MM.1S (cell line): Measurements from ENCODE around the gene KCNN2.

Experiments
- DNase-seq: peaks from one replicate; pipeline ENCODE4 v3.0.0-alpha.2; 2015
- H2AFZ ChIP-seq: fragments of 300-600 bp; sonication (generic); 2 replicates; pipeline ENCODE4 v1.6.0; 2016; ENCODE audit warnings: antibody characterized with exemption, low read length
- H3F3A ChIP-seq: fragments of 300-600 bp; sonication (generic); 2 replicates; pipeline ENCODE4 v1.6.1; 2016; ENCODE audit warnings: mild to moderate bottlenecking, antibody characterized with exemption, low read length, moderate library complexity, mixed read lengths; ENCODE audit not compliant: insufficient read depth
- H3K27ac ChIP-seq: fragments of 300-600 bp; sonication (generic); 2 replicates; pipeline ENCODE4 v1.5.1; 2016; ENCODE audit warnings: mild to moderate bottlenecking, low read length
- H3K27me3 ChIP-seq: fragments of 300-600 bp; sonication (generic); replicated peaks from 2 replicates; pipeline ENCODE4 v1.6.0; 2016; ENCODE audit warnings: low read length; ENCODE audit not compliant: insufficient read depth
- H3K36me3 ChIP-seq: fragments of 300-600 bp; sonication (generic); replicated peaks from 2 replicates; pipeline ENCODE4 v1.6.1; 2016; ENCODE audit warnings: mild to moderate bottlenecking, low read length, mixed read lengths; ENCODE audit not compliant: insufficient read depth
- H3K4me1 ChIP-seq: fragments of 300-600 bp; sonication (generic); 2 replicates; pipeline ENCODE4 v1.6.1; 2016; ENCODE audit warnings: low read length, mixed read lengths
- H3K4me2 ChIP-seq: fragments of 300-600 bp; sonication (generic); 2 replicates; pipeline ENCODE4 v1.6.0; 2016; ENCODE audit warnings: low read depth, low read length
- H3K4me3 ChIP-seq: fragments of 300-600 bp; sonication (generic); 2 replicates; pipeline ENCODE4 v1.5.1; 2016; ENCODE audit warnings: low read length, mixed read lengths
- H3K79me2 ChIP-seq: fragments of 300-600 bp; sonication (generic); 2 replicates; pipeline ENCODE4 v1.6.1; 2016; ENCODE audit warnings: mixed run types, low read length, mixed read lengths
- H3K9ac ChIP-seq: fragments of 300-600 bp; sonication (generic); 2 replicates; pipeline ENCODE4 v1.6.1; 2016; ENCODE audit warnings: low read length, mixed read lengths
- H3K9me2 ChIP-seq: fragments of 300-600 bp; sonication (generic); replicated peaks from 2 replicates; pipeline ENCODE4 v1.6.1; 2016; ENCODE audit warnings: mild to moderate bottlenecking, low read length, mixed read lengths; ENCODE audit not compliant: insufficient read depth
- H3K9me3 ChIP-seq: fragments of 300-600 bp; sonication (generic); replicated peaks from 2 replicates; pipeline ENCODE4 v1.6.1; 2016; ENCODE audit warnings: mild to moderate bottlenecking, low read length, mixed read lengths; ENCODE audit not compliant: insufficient read depth
- H4K20me1 ChIP-seq: fragments of 300-600 bp; sonication (generic); 2 replicates; pipeline ENCODE4 v1.6.1; 2016; ENCODE audit warnings: mild to moderate bottlenecking, low read length, moderate library complexity, mixed read lengths; ENCODE audit not compliant: insufficient read depth
- EZH2 ChIP-seq: fragments of 300-600 bp; sonication (generic); optimal IDR thresholded peaks from 2 replicates; pipeline ENCODE3; 2017; ENCODE audit warnings: low read depth, mild to moderate bottlenecking, antibody characterized with exemption, low read length, mixed read lengths
- EZH2phosphoT487 ChIP-seq: fragments of 300-600 bp; sonication (generic); IDR thresholded peaks from 2 replicates; pipeline ENCODE4 v1.6.1; 2018; ENCODE audit warnings: antibody characterized with exemption, low read length
- TF ChIP-seq, protein P1 (sequence below): fragments of 300-600 bp; sonication (generic); IDR thresholded peaks from 2 replicates; pipeline ENCODE4 v1.5.1; 2016; ENCODE audit warnings: antibody characterized with exemption, low read length, mixed read lengths

The KCNN2 gene

GRCh38 chr5:114361724-114362196, at the start of gene KCNN2:
KCNN2 (plus strand) TSS chr5:114362070; CDS start chr5:114362140, 70 bp downstream.
- Histone ChIP-seq H3K9me2 (no peaks in the 10 kb centered on the region), H3K36me3 (no peaks in the 10 kb centered on the region), H3K4me2 (peak within 1 kb of the TSS; percentile 94), H3F3A (peaks cover 9% of the 10 kb centered on the region; the same call in 1 of the 2 replicates), H2AFZ (peak within 1 kb of the TSS; percentile 100), H3K27me3 (no peaks in the 10 kb centered on the region), H3K4me3 (peak within 1 kb of the TSS; percentile 96), H3K27ac (peak within 1 kb of the TSS; percentile 34; the same call in 1 of the 2 replicates), H3K9ac (peak within 1 kb of the TSS; percentile 62; the same call in 1 of the 2 replicates), H3K79me2 (no peaks in the 10 kb centered on the region), H4K20me1 (no peaks in the 10 kb centered on the region), H3K4me1 (no peaks in the 10 kb centered on the region), H3K9me3 (no peaks in the 10 kb centered on the region)
- no peak for TF ChIP-seq EZH2phosphoT487
- no peak for TF ChIP-seq EZH2
- TF ChIP-seq, protein P1, sequence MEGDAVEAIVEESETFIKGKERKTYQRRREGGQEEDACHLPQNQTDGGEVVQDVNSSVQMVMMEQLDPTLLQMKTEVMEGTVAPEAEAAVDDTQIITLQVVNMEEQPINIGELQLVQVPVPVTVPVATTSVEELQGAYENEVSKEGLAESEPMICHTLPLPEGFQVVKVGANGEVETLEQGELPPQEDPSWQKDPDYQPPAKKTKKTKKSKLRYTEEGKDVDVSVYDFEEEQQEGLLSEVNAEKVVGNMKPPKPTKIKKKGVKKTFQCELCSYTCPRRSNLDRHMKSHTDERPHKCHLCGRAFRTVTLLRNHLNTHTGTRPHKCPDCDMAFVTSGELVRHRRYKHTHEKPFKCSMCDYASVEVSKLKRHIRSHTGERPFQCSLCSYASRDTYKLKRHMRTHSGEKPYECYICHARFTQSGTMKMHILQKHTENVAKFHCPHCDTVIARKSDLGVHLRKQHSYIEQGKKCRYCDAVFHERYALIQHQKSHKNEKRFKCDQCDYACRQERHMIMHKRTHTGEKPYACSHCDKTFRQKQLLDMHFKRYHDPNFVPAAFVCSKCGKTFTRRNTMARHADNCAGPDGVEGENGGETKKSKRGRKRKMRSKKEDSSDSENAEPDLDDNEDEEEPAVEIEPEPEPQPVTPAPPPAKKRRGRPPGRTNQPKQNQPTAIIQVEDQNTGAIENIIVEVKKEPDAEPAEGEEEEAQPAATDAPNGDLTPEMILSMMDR: no peak
- peak; percentile 94 for DNase-seq

DNA sequence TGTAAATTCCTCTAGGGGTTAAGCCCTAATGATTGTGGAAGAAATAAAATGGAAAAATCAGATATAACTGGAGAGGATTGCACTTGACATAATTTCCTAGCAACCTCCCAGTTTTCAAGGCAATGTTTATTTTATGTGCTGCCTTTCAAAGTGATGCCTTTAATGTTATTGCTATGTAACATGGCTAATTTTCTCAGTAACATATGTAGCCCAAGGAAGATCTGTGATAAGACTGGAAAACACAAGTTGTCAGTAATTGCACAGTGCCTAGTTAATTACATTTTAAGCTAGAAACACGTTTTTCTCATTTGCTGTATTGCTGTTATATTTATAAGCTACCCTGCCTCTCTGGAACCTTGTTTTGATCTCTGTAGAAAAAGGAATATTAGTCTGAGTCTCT, 49.2 kb upstream of the KCNN2 start:
- Histone ChIP-seq H3K4me2 (no peak overlapping the region), H3K4me1 (no peaks in the 10 kb centered on the region), H3K9me2 (no peaks in the 10 kb centered on the region), H2AFZ (no peak overlapping the region), H3K36me3 (no peaks in the 10 kb centered on the region), H3K9ac (no peak overlapping the region), H3K27ac (no peak overlapping the region), H3K27me3 (no peaks in the 10 kb centered on the region), H3K4me3 (no peak overlapping the region), H3F3A (no peaks in the 10 kb centered on the region), H3K9me3 (no peaks in the 10 kb centered on the region), H3K79me2 (no peaks in the 10 kb centered on the region), H4K20me1 (no peaks in the 10 kb centered on the region)
- DNase-seq: no peak
- TF ChIP-seq EZH2: no peak
- TF ChIP-seq, protein P1: no peak
- TF ChIP-seq EZH2phosphoT487: no peak

GRCh38 chr5:114314061-114314460, 47.8 kb upstream of the KCNN2 start:
- no peak overlapping the region for H3K9ac ChIP-seq
- no peak overlapping the region for H3K27ac ChIP-seq
- H3K79me2 ChIP-seq: no peaks in the 10 kb centered on the region
- H3K9me3 ChIP-seq: no peaks in the 10 kb centered on the region
- no peak overlapping the region for H3K4me3 ChIP-seq
- no peaks in the 10 kb centered on the region for H3K27me3 ChIP-seq
- no peaks in the 10 kb centered on the region for H4K20me1 ChIP-seq
- no peak overlapping the region for H2AFZ ChIP-seq
- H3K9me2 ChIP-seq: no peaks in the 10 kb centered on the region
- H3K36me3 ChIP-seq: no peaks in the 10 kb centered on the region
- no peak for DNase-seq
- H3K4me2 ChIP-seq: no peak overlapping the region
- TF ChIP-seq EZH2phosphoT487: no peak
- TF ChIP-seq, protein P1: no peak
- no peak for TF ChIP-seq EZH2
- no peaks in the 10 kb centered on the region for H3K4me1 ChIP-seq
- no peaks in the 10 kb centered on the region for H3F3A ChIP-seq
